ENCODE results near the gene FOXB2.
"Not testable (repeated sequence)": the region's sequence is repeated elsewhere in the genome, so short reads cannot be mapped to it uniquely, and the experiment has no call there.

The FOXB2 gene

DNA sequence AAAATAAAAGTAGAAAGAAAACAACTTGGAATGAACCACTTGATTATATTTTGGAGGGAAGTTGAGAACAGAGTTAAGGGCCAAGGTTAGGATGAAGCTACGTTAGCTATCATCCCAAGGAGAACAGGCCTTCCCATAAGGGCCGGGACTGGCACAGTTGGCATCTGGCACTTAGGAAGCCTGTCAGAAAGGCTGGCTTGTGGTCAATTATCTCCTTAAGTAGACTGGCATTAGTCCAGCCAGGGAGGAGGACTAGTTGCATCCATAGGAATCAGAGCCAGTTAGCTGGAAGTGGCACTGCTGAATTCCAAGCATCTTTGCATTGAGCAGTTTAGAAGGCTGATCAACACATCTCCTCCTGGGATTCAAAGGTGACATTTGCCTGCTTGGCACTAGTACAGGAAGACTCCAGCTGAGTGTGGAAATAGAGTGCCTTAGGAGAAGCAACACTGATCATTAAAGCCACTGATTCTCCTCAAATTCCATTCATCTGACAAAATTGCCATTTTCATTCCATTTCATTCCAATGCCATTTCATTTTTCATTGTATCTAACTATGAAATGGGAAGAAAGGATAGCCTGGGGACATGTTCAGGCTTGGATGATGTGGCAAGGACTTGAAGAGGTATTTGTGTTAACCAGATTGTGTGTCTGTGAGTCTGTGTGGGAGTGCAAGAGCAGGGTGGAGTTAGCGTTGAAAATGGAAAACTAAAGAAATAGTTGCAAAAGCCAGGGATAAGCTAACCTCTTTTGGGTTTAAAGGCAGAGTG is 5.5 kb downstream of the FOXB2 start:
- no peak overlapping the region for H3K4me3 ChIP-seq
- H3K9me3 ChIP-seq (ENCODE audit: low read depth, low read length): no peaks in the 10 kb centered on the region
- H3K27ac ChIP-seq: no peak overlapping the region
- DNase-seq (ENCODE audit: low read depth, low spot score): no peak
- no peaks in the 10 kb centered on the region for H3K36me3 ChIP-seq (ENCODE audit: insufficient read depth, low read length)
- no peak for TF ChIP-seq EZH2 (IDR thresholded peaks at IDR 0.05)
- no peak for TF ChIP-seq POLR2AphosphoS5 (IDR thresholded peaks at IDR 0.05; ENCODE audit: borderline replicate concordance, low read depth, low read length)
- no peak for TF ChIP-seq FOXP2 (optimal IDR thresholded peaks at IDR 0.05; ENCODE audit: control extremely low read depth, extremely low read length, insufficient read depth)
- H3K9ac ChIP-seq (ENCODE audit: insufficient read length): no peak overlapping the region

DNA sequence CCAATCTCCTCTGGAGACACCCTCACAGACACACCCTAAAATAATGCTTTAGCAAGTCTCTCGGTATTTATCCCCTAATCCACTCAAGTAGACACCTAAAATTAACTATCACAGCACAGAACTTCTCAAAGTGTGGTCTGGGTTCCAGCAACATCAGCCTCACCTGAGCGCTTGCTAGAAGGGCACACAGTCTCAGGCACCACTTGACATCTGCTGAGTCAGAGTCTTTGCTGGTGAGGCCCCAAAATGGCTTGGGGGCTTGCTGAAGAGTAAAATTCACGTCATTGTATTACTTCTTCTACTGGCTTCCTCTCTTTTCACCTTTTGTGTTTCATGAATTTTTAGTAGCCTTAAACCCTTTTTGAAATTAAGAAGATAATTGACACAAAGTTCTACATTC is 9.0 kb downstream of the FOXB2 start:
- H3K27ac ChIP-seq: no peak overlapping the region

DNA sequence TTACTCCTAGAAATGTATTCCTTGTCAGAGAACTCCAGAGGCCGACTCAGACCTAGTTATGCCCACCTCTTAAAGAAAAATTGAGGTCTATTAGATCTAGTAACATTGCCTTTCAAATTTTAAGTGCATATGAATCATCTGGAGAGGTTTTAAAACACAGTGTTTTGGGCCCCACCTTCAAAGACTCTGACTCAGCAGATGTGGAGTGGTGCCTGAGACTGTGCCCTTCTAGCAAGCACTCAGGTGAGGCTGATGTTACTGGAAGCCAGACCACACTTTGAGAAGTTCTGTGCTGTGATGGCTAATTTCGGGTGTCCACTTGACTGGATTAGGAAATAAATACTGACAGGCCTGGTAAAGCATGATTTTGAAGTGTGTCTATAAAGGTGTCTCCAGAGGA is 10.6 kb downstream of the FOXB2 start:
- no peaks in the 10 kb centered on the region for H3K36me3 ChIP-seq (ENCODE audit: insufficient read depth, low read length)
- no peak overlapping the region for H3K9ac ChIP-seq (ENCODE audit: insufficient read length)
- H3K4me3 ChIP-seq: no peak overlapping the region
- no peak overlapping the region for H3K27ac ChIP-seq
- no peaks in the 10 kb centered on the region for H3K9me3 ChIP-seq (ENCODE audit: low read depth, low read length)
- no peak for TF ChIP-seq EZH2 (IDR thresholded peaks at IDR 0.05)
- DNase-seq (ENCODE audit: low read depth, low spot score): no peak

More for the DNA sequence above, 9.0 kb downstream of the FOXB2 start:
- Histone ChIP-seq H3K9me3 (ENCODE audit: low read depth, low read length) (no peaks in the 10 kb centered on the region), H3K36me3 (ENCODE audit: insufficient read depth, low read length) (no peaks in the 10 kb centered on the region), H3K9ac (ENCODE audit: insufficient read length) (no peak overlapping the region), H3K4me3 (no peak overlapping the region)
- DNase-seq (ENCODE audit: low read depth, low spot score): no peak
- TF ChIP-seq FOXP2 (optimal IDR thresholded peaks at IDR 0.05; ENCODE audit: control extremely low read depth, extremely low read length, insufficient read depth) (no peak), POLR2AphosphoS5 (IDR thresholded peaks at IDR 0.05; ENCODE audit: borderline replicate concordance, low read depth, low read length) (no peak), EZH2 (IDR thresholded peaks at IDR 0.05) (no peak)

DNA sequence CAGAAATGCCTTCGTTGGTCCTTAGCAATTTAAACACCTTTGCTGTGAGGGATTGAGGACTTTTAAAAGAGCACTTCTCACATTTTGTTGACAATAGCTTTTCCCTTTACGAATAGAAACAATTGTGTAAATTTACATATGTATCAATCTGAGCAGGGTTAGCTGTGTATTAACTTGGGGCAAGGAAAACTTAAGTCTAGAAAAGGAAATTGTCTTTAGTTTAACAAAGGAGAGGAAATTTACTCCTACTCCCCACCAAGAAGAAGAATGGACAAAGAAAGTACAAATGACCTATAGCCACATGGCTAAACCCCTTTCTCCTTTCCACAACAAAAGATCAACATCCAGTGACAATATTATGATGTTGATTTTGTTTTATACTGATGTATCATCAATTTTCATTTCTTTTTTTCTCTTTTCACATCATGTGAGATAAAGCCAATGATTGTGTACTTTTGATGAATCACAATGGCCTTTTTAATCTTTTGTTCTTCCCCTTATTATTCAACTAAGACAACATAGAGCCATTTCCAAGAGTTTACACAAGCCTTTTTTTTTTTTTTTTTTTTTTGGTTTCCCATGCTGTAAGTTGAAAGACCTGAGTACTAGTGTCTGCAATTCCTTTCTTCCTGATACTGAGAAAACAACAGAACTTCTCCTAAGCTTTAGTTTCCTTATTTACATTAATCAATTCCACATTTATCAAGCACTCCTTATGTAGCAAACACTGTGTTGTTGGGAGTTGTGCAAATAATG is 19.0 kb downstream of the FOXB2 start:
- H3K9ac ChIP-seq (ENCODE audit: insufficient read length): no peak overlapping the region
- TF ChIP-seq EZH2 (IDR thresholded peaks at IDR 0.05) (no peak), FOXP2 (optimal IDR thresholded peaks at IDR 0.05; ENCODE audit: control extremely low read depth, extremely low read length, insufficient read depth) (no peak), POLR2AphosphoS5 (IDR thresholded peaks at IDR 0.05; ENCODE audit: borderline replicate concordance, low read depth, low read length) (no peak)
- no peak for DNase-seq (ENCODE audit: low read depth, low spot score)

DNA sequence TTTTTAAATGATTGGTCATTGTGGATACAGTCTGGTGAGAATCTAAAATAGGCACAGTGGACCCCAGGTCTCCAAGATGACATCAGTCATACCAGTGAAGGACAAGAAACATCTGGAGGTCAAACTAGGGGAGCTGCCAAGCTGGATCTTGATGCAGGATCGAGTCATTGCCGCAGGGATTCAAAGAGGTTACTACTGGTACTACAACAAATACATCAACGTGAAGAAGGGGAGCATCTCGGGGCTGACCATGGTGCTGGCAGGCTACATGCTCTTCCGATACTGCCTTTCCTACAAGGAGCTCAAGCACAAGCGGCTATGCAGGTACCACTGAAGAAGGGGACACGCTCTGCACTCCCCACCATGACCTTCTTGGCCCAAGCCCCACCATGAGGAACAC is 20.9 kb downstream of the FOXB2 start:
- DNase-seq (ENCODE audit: low read depth, low spot score): no peak
- H3K27ac ChIP-seq: no peak overlapping the region
- no peak overlapping the region for H3K9ac ChIP-seq (ENCODE audit: insufficient read length)
- H3K4me3 ChIP-seq: no peak overlapping the region
- H3K9me3 ChIP-seq (ENCODE audit: low read depth, low read length): no peaks in the 10 kb centered on the region
- TF ChIP-seq POLR2AphosphoS5 (IDR thresholded peaks at IDR 0.05; ENCODE audit: borderline replicate concordance, low read depth, low read length): no peak
- TF ChIP-seq FOXP2 (optimal IDR thresholded peaks at IDR 0.05; ENCODE audit: control extremely low read depth, extremely low read length, insufficient read depth): no peak
- TF ChIP-seq EZH2 (IDR thresholded peaks at IDR 0.05): no peak
- H3K36me3 ChIP-seq (ENCODE audit: insufficient read depth, low read length): no peaks in the 10 kb centered on the region

More for the DNA sequence above, 19.0 kb downstream of the FOXB2 start:
- Histone ChIP-seq H3K9me3 (ENCODE audit: low read depth, low read length) (no peaks in the 10 kb centered on the region), H3K27ac (no peak overlapping the region), H3K4me3 (no peak overlapping the region), H3K36me3 (ENCODE audit: insufficient read depth, low read length) (no peaks in the 10 kb centered on the region)

DNA sequence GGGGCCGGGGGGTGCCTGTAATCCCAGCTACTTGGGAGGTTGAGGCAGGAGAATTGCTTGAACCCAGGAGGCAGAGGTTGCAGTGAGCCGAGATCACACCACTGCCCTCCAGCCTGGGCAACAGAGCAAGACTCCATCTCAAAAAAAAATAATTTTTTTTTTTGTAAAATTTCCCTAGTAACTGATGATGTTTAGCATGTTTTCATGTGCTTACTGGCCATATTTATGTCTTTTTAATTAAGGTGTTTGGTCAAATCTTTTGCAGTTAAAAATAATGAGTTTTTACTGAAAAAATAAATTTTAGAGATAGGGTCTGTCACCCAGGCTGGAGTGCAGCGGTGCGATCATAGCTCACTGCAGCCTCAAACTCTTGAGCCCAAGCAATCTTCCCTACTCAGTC is 24.3 kb downstream of the FOXB2 start:
- not testable (repeated sequence) for DNase-seq (ENCODE audit: low read depth, low spot score); H3K9me3 ChIP-seq (ENCODE audit: low read depth, low read length); H3K9ac ChIP-seq (ENCODE audit: insufficient read length); H3K36me3 ChIP-seq (ENCODE audit: insufficient read depth, low read length); H3K27ac ChIP-seq; H3K4me3 ChIP-seq

DNA sequence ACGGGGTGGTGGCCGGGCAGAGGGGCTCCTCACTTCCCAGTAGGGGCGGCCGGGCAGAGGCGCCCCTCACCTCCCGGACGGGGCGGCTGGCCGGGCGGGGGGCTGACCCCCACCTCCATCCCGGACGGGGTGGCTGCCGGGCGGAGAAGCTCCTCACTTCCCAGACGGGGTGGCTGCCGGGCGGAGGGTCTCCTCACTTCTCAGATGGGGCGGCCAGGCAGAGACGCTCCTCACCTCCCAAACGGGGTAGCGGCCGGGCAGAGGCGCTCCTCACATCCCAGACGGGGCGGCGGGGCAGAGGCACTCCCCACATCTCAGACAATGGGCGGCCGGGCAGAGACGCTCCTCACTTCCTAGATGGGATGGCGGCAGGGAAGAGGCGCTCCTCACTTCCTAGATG is 41.2 kb downstream of the FOXB2 start:
- not testable (repeated sequence) for H3K9ac ChIP-seq (ENCODE audit: insufficient read length); H3K4me3 ChIP-seq; H3K36me3 ChIP-seq (ENCODE audit: insufficient read depth, low read length); DNase-seq (ENCODE audit: low read depth, low spot score); H3K27ac ChIP-seq; H3K9me3 ChIP-seq (ENCODE audit: low read depth, low read length)

DNA sequence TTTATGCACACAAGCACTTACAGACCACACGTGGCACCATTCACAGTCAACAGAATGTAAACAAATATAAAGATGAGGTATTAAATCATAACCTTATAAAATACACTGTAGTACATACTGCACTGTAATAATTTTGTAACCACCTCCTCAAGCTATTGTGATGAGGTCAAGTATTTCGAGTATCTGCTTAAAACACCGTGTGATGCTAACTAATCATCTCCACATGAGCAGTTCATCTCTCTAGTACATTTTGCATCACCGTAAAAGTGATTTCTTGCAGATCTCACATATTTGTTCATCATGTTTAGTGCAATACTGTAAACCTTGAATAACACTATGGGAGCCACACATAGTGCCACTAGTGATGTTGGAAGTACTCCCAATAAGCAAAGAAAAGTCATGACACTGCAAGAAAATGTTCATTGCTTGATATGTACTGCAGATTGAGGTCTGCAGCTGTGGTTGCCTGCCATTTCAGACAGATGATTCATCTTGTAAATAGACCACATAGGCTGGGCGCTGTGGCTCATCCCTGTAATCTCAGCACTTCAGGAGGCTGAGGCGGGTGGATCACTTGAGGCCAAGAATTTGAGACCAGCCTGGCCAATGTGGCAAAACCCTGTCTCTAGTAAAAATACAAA is 44.3 kb downstream of the FOXB2 start:
- Histone ChIP-seq H3K4me3 (no peak overlapping the region), H3K9me3 (ENCODE audit: low read depth, low read length) (no peaks in the 10 kb centered on the region), H3K36me3 (ENCODE audit: insufficient read depth, low read length) (no peaks in the 10 kb centered on the region), H3K27ac (no peak overlapping the region), H3K9ac (ENCODE audit: insufficient read length) (no peak overlapping the region)
- no peak for TF ChIP-seq POLR2AphosphoS5 (IDR thresholded peaks at IDR 0.05; ENCODE audit: borderline replicate concordance, low read depth, low read length)
- no peak for TF ChIP-seq EZH2 (IDR thresholded peaks at IDR 0.05)
- TF ChIP-seq FOXP2 (optimal IDR thresholded peaks at IDR 0.05; ENCODE audit: control extremely low read depth, extremely low read length, insufficient read depth): no peak
- DNase-seq (ENCODE audit: low read depth, low spot score): no peak

DNA sequence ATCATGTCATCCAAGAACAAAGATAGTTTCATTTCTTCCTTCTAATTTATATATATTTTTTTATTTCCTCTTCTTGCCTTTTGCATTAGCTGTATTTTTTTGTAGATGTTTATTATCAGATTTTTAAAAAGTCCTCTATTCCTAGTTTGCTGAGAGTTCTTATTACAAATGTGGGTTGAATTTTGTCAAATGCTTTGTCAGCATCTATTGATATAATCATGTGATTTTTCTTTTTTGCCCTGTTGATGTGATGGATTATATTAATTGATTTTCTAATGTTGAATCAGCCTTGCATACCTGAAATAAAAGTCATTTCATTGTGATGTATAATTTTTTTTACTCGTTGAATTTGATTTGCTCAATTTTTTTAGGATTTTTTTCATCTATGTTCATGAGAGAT is 46.9 kb downstream of the FOXB2 start:
- TF ChIP-seq FOXP2 (optimal IDR thresholded peaks at IDR 0.05; ENCODE audit: control extremely low read depth, extremely low read length, insufficient read depth): no peak
- no peak for TF ChIP-seq POLR2AphosphoS5 (IDR thresholded peaks at IDR 0.05; ENCODE audit: borderline replicate concordance, low read depth, low read length)
- no peak for TF ChIP-seq EZH2 (IDR thresholded peaks at IDR 0.05)
- H3K27ac ChIP-seq: no peak overlapping the region
- H3K36me3 ChIP-seq (ENCODE audit: insufficient read depth, low read length): no peaks in the 10 kb centered on the region
- no peaks in the 10 kb centered on the region for H3K9me3 ChIP-seq (ENCODE audit: low read depth, low read length)
- DNase-seq (ENCODE audit: low read depth, low spot score): no peak
- H3K9ac ChIP-seq (ENCODE audit: insufficient read length): no peak overlapping the region
- H3K4me3 ChIP-seq: no peak overlapping the region

All from SK-N-MC (cell line).